ENCODE data around the gene SNX17.

Gene SNX17

DNA sequence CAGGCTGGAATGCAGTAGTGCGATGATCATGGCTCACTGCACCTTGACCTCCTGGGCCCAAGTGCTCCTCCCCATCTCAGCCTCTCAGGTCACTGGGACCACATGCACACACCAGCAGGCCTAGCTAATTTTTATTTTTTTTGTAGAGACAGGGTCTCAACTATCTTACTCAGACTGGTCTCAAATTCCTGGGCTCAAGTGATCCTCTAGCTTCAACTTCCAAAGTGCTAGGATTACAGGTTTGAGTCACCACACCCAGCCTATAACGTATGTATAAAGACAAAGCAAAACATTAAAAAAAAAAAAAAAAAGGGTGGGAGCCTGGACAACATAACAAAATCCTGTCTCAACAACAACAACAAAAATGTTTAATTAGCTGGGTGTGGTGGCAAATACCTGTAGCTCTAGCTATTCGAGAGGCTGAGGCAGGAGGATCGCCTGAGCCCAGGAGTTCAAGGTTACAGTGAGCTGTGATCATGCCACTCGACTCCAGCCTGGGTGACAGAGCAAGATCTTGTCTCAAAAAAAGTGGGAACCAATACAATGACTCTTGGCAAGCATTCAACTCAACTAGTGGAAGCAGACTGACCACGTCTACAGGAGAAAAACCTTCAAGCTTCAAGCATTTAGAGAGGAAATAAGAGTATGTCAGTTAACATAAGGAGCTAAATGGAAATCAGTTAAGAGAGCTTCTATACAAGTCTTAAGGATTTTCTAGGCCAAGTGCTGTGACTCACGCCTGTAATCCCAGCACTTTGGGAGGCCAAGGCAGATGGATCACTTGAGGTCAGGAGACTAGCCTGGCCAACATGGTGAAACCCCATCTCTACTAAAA is 16.4 kb upstream of the SNX17 start:
- no peak for ATAC-seq (replicated peaks)
- H3K36me3 Mint-ChIP-seq: peaks cover 17 to 27% of the 10 kb centered on the region in 2 donors
- no peaks in the 10 kb centered on the region for H3K9me3 Mint-ChIP-seq
- DNase-seq: no peak
- H3K27me3 Mint-ChIP-seq: no peaks in the 10 kb centered on the region
- H3K4me3 Mint-ChIP-seq: peak overlapping the region; percentile 28 to 29
- H3K27ac Mint-ChIP-seq: peak overlapping the region; percentile 25
- peaks cover 29 to 49% of the 10 kb centered on the region in 2 donors for H3K4me1 Mint-ChIP-seq

GRCh38 chr2:27354597-27354927 is 15.9 kb upstream of the SNX17 start:
- DNase-seq (no peak), ATAC-seq (replicated peaks) (no peak)
- H3K9me3 Mint-ChIP-seq: no peaks in the 10 kb centered on the region
- H3K27me3 Mint-ChIP-seq: no peaks in the 10 kb centered on the region
- H3K36me3 Mint-ChIP-seq: peaks cover 15 to 23% of the 10 kb centered on the region in 2 donors
- peaks cover 29 to 49% of the 10 kb centered on the region in 2 donors for H3K4me1 Mint-ChIP-seq
- H3K4me3 Mint-ChIP-seq: peak overlapping the region; percentile 28 to 29
- peak overlapping the region; percentile 25 for H3K27ac Mint-ChIP-seq

GRCh38 chr2:27356056-27356381 is 14.4 kb upstream of the SNX17 start:
- Mint-ChIP-seq H3K27me3 (no peaks in the 10 kb centered on the region), H3K36me3 (peaks cover 15 to 24% of the 10 kb centered on the region in 2 donors), H3K4me3 (peak overlapping the region; percentile 99 to 100), H3K9me3 (no peaks in the 10 kb centered on the region), H3K4me1 (peaks cover 26 to 48% of the 10 kb centered on the region in 2 donors), H3K27ac (peak overlapping the region; percentile 98)
- DNase-seq: no peak
- peak; percentile 48 to 49 for ATAC-seq (replicated peaks)

GRCh38 chr2:27356382-27357181 is 13.8 kb upstream of the SNX17 start, which contains the start of gene GTF3C2:
Gene GTF3C2 (minus strand): TSS chr2:27356764. CDS start chr2:27343554, 13,210 bp downstream.
- H3K4me3 Mint-ChIP-seq: peak within 1 kb of the TSS; percentile 99 to 100
- DNase-seq (peak; percentile 91), ATAC-seq (replicated peaks) (peak; percentile 86 to 89)
- H3K36me3 Mint-ChIP-seq: peaks cover 15 to 25% of the 10 kb centered on the region in 2 donors
- peaks cover 26 to 45% of the 10 kb centered on the region in 2 donors for H3K4me1 Mint-ChIP-seq
- peak within 1 kb of the TSS; percentile 98 for H3K27ac Mint-ChIP-seq
- no peaks in the 10 kb centered on the region for H3K9me3 Mint-ChIP-seq
- H3K27me3 Mint-ChIP-seq: no peaks in the 10 kb centered on the region

GRCh38 chr2:27362678-27363420 is 7.6 kb upstream of the SNX17 start:
- Mint-ChIP-seq H3K27ac (no peak overlapping the region), H3K36me3 (peaks cover 18 to 50% of the 10 kb centered on the region in 2 donors), H3K9me3 (no peaks in the 10 kb centered on the region), H3K27me3 (no peaks in the 10 kb centered on the region), H3K4me3 (no peak overlapping the region), H3K4me1 (peaks cover 10 to 34% of the 10 kb centered on the region in 2 donors)
- no peak for ATAC-seq (replicated peaks)
- no peak for DNase-seq

- Mint-ChIP-seq H3K4me1 (peaks cover 9 to 31% of the 10 kb centered on the region in 2 donors), H3K27ac (no peak overlapping the region), H3K36me3 (peaks cover 19 to 49% of the 10 kb centered on the region in 2 donors), H3K4me3 (no peak overlapping the region), H3K9me3 (no peaks in the 10 kb centered on the region), H3K27me3 (no peaks in the 10 kb centered on the region)
- ATAC-seq (replicated peaks): peak; percentile 20 to 21
- DNase-seq: no peak
These were observed 6.5 kb upstream of the SNX17 start for GRCh38 chr2:27363933-27364332.

DNA sequence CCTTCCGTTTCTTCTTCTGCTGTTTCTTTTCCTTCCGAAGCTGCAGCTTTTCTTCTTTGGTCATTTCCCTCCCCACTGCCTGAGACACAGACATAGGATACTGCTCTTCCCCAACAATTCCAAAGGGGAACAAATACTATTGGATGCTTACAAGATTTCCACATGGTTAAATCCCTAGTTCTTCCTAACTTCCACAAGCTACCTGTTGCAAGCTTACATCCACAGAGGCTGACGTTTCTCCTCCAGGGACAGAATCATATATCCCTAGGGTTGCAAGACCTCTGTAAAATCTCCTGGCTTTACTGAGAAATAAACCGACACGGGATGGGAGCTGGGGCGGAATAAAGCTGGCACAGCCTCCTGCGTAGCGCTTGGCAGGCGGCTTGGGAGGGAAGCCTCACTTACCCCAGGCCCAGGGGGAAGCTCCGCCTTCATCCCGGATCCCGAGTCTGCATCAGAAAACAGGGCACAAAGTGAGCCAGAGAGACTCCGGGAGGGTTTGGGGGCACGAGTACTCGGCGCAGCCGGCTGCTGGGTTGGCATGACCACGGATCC is 868 bp upstream of the SNX17 start:
- Mint-ChIP-seq H3K4me1 (peaks cover 28 to 59% of the 10 kb centered on the region in 2 donors), H3K9me3 (no peaks in the 10 kb centered on the region), H3K27ac (peak overlapping the region; percentile 97), H3K27me3 (no peaks in the 10 kb centered on the region), H3K4me3 (peak overlapping the region; percentile 87 to 92), H3K36me3 (peaks cover 33 to 66% of the 10 kb centered on the region in 2 donors)
- no peak for DNase-seq
- no peak for ATAC-seq (replicated peaks)

GRCh38 chr2:27370816-27371620 is 602 bp downstream of the SNX17 start:
- H3K9me3 Mint-ChIP-seq: no peaks in the 10 kb centered on the region
- H3K4me1 Mint-ChIP-seq: peaks cover 33 to 61% of the 10 kb centered on the region in 2 donors

GRCh38 chr2:27372937-27373336 is 2.5 kb downstream of the SNX17 start:
- H3K36me3 Mint-ChIP-seq: peaks cover 51 to 79% of the 10 kb centered on the region in 2 donors
- peaks cover 45 to 64% of the 10 kb centered on the region in 2 donors for H3K4me1 Mint-ChIP-seq
- H3K27me3 Mint-ChIP-seq: no peaks in the 10 kb centered on the region
- H3K9me3 Mint-ChIP-seq: no peaks in the 10 kb centered on the region
- DNase-seq (no peak), ATAC-seq (replicated peaks) (no peak)
- peak overlapping the region in 1 of 2 donors; percentile 87 for H3K4me3 Mint-ChIP-seq
- peak overlapping the region; percentile 100 for H3K27ac Mint-ChIP-seq

More at GRCh38 chr2:27370816-27371620, 602 bp downstream of the SNX17 start:
- H3K27ac Mint-ChIP-seq: peak overlapping the region; percentile 100
- H3K27me3 Mint-ChIP-seq: no peaks in the 10 kb centered on the region
- peaks cover 37 to 76% of the 10 kb centered on the region in 2 donors for H3K36me3 Mint-ChIP-seq
- ATAC-seq (replicated peaks) (peak; percentile 48 to 50), DNase-seq (peak; percentile 71)
- H3K4me3 Mint-ChIP-seq: peak overlapping the region; percentile 87 to 92

GRCh38 chr2:27373567-27373966 is 3.2 kb downstream of the SNX17 start:
- ATAC-seq (replicated peaks) (no peak), DNase-seq (no peak)
- Mint-ChIP-seq H3K4me3 (no peak overlapping the region), H3K4me1 (peaks cover 49 to 67% of the 10 kb centered on the region in 2 donors), H3K27ac (peak overlapping the region; percentile 47), H3K36me3 (peaks cover 52 to 78% of the 10 kb centered on the region in 2 donors), H3K27me3 (no peaks in the 10 kb centered on the region), H3K9me3 (no peaks in the 10 kb centered on the region)

DNA sequence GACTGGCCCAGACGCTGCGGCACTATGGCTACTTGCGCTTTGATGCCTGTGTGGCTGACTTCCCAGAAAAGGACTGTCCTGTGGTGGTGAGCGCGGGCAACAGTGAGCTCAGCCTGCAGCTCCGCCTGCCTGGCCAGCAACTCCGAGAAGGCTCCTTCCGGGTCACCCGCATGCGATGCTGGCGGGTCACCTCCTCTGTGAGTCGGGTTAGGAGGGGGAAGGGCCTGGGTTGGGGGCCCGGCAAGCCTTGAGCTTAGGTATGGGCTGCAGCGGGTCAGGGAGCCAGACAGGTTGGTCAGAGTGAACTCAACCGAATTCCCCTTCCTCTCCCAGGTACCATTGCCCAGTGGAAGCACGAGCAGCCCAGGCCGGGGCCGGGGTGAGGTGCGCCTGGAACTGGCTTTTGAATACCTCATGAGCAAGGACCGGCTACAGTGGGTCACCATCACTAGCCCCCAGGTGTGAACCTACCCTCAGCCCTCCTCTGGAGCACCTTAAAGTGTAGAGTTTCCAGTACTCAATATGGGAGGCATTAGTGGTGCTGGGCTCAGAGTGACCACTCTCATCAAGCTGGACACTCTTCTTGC is 5.2 kb downstream of the SNX17 start:
- Mint-ChIP-seq H3K36me3 (peaks cover 55 to 81% of the 10 kb centered on the region in 2 donors), H3K9me3 (no peaks in the 10 kb centered on the region), H3K27me3 (no peaks in the 10 kb centered on the region), H3K27ac (peak overlapping the region; percentile 39), H3K4me1 (peaks cover 54 to 76% of the 10 kb centered on the region in 2 donors), H3K4me3 (no peak overlapping the region)
- no peak for ATAC-seq (replicated peaks)
- DNase-seq: no peak

DNA sequence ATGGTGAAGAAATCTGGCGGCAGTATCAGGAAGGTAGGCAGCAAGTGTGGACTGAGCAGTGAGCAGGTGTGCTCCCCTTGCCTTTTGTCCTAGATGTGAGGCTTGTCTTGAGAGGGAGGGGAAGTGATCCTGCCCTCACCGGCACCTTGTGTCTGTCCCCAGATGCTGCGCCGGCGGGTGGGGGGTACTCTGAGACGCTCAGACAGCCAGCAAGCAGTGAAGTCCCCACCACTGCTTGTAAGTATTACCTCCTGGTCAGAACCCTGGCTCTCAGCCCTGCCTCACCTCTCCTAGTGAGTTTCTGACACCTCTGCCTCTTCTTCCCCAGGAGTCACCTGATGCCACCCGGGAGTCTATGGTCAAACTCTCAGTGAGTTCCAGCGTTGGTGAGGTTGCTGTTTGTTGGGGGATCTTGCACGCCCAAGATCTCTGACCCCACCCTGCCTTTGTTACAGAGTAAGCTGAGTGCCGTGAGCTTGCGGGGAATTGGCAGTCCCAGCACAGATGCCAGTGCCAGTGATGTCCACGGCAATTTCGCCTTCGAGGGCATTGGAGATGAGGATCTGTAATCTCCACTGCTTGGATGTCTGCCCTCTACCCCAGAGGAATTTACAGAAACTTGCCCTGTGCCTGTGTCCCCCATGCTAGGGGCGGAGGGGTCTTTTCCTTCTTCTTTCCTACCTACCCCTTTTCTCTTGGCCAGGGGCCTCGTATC is 5.9 kb downstream of the SNX17 start:
- Mint-ChIP-seq H3K36me3 (peaks cover 62 to 85% of the 10 kb centered on the region in 2 donors), H3K27me3 (no peaks in the 10 kb centered on the region), H3K4me1 (peaks cover 59 to 80% of the 10 kb centered on the region in 2 donors), H3K9me3 (peaks cover 0 to 3% of the 10 kb centered on the region in 2 donors), H3K4me3 (peak overlapping the region in 1 of 2 donors; percentile 10), H3K27ac (peak overlapping the region; percentile 83)
- DNase-seq (no peak), ATAC-seq (replicated peaks) (no peak)

Data from stimulated activated naive B cell treated with anti-CD40 and anti-IgM and Interleukin-4, amounts not matched to agents 10 μg/mL and 1 μg/mL and 100 μg/mL, for 72 hours (primary cell).